Measurements from ENCODE around the gene ST3GAL3.

- TF ChIP-seq CTCF (conservative IDR thresholded peaks at IDR 0.05) (no peak), ZFX (IDR thresholded peaks at IDR 0.05) (no peak)
Observed at GRCh38 chr1:43757343-43758053, 50.2 kb downstream of the ST3GAL3 start.

Data from C4-2B (cell line).